GM18505 (cell line): Measurements from ENCODE around the gene LY6G6F.

Experiments used
- ATAC-seq: cut with Tn5 transposase; IDR thresholded peaks from one replicate; pipeline ENCODE4 v1.9.1; 2021; ENCODE audit not compliant: unreplicated experiment
- POLR2A ChIP-seq: IDR thresholded peaks from 4 replicates; pipeline ENCODE4 v1.6.1; 2011; ENCODE audit warnings: borderline replicate concordance; ENCODE audit not compliant: insufficient read depth, insufficient read length; ENCODE audit errors: extremely low read depth

The LY6G6F gene

DNA sequence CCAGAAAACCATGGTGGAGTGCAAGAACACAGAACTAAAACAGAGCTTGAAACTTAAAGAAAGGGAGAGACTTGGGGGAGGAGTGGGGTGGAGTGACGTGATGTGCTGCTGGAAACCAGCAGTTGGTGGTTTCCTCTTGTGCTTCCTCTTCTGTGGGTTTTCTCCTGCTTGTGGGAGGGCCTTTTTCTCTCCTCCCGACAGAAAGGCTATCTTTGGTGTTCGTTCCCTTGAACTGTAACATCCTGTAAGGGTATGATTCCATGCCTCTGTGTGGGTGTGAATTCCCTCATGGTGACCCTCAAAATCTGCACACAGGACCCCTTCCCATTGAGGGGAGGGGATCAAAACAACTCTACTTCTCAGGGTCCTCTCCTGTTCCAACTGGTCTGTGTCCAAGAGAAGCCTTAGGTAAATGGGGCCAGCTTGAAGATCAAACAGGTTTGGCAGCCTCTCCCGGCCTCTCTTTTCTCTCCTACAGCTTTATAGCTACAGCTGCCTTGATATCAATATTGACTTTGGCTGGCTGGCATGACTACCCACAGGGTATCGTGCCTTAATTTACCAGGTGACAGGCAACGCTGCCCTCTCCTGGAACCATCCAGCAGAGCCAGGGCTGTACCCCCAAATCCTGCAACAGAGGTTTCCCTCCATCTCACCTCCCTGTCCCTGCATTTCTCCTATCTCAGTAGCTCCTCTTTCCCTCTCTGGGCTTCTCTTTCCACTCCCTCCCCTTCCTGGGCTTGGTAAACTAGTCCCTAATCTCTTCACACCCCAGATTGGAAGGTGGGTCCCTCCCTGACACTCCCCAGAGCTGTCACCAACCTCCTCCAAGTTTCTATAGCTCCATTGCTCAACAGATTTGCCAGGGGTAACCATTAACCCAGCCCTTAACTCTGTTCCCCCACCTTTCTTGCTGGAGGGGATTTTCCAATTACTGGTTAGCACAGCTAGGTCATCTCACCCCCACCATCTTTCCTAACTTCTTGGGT is 31.6 kb downstream of the LY6G6F start:
- ATAC-seq = peak; percentile 25
- peak; percentile 55 for TF ChIP-seq POLR2A

DNA sequence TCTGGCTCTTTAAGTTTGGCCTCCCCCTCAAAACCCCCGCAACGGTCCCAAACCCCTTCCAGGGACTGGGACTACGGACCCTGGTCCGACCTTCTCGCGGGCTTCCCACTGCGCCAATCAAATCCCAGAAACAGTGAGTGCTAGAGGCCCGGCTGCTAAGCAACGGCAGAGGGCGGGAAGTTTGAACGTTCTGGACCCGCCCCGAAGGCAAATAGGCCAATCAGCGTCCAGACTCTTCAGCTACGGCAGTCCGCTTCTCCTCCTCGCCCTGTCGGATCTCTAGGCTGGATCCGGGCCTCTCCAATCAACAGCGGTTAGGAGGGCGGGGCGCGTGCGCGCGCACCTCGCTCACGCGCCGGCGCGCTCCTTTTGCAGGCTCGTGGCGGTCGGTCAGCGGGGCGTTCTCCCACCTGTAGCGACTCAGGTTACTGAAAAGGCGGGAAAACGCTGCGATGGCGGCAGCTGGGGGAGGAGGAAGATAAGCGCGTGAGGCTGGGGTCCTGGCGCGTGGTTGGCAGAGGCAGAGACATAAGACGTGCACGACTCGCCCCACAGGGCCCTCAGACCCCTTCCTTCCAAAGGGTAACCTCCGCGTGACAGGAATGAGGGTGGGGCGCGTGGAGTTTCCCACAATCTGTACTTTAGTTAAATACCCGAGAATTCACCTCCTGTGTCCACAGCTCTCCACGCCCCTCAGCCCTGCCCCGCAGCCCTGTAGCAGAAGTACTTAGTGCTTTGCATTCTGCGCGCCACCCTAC is 33.2 kb downstream of the LY6G6F start, which contains the start of gene MSH5:
MSH5 (plus strand) TSS at position 367 of the 758 bp plus-strand sequence. CDS start 462 bp downstream, outside the sequence.
- peak; percentile 71 for ATAC-seq
- TF ChIP-seq POLR2A = peak; percentile 57

DNA sequence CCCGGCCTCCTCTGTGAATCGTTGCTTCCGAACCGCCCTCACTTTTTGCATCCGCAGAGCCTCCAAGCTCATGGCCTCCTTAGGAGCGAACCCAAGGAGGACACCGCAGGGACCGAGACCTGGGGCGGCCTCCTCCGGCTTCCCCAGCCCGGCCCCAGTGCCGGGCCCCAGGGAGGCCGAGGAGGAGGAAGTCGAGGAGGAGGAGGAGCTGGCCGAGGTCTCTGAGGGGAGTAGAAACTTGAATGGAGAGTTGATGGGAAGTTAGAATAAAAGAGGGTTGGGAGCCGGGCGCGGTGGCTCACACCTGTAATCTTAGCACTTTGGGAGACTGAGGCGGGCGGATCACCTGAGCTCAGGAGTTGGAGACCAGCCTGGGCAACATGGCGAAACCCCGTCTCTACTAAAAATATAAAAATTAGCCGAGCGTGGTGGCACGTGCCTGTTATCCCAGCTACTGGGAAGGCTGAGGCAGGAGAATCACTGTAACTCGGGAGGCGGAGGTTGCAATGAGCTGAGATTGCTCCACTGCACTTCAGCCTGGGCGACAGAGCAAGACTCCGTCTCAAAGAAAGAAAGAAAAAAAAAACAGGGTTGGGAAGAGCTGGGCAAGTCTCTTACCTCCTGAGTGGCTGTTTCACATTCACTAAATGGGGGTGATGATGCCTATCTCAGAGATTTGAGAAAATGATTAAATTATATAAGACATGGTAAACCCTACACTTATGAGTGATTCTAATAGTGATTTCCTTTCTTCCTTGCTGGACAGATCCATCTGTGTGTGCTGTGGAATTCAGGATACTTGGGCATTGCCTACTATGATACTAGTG is 33.9 kb downstream of the LY6G6F start:
- no peak for TF ChIP-seq POLR2A
- peak; percentile 5 for ATAC-seq

DNA sequence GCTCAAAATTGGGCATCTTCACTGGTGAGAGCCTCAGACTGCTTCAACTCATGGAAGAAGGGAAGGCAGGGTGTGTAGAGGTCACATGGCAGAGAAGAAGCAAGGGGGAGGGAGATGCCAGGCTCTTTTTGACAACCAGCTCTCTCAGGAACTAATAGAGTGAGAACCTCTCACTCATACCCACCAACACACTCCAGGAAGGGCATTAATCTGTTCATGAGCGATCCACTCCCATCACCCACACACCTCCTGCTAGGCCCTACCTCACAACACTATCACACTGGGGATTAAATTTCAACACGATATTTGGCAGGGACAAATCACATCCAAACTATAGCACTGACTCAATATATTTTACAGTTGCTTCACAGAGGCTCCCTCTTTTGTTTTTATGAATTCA is 35.1 kb downstream of the LY6G6F start:
- TF ChIP-seq POLR2A = no peak
- ATAC-seq = no peak

DNA sequence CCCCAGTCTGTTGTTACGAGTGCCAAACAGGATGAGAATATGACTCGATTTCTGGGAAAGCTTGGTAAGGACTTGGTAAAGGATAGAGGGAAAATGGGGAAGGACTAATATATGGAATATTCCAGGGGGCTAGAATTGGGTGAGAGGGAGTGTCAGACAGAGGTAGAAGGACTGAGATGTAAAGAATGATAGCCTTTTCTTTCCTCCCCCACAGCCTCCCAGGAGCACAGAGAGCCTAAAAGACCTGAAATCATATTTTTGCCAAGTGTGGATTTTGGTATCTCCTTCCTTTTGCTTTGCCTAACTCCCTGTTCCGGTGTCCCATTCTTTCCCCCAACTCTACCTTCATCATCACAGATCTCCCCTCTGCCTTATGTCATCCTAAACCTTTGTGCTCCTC is 36.2 kb downstream of the LY6G6F start:
- TF ChIP-seq POLR2A = no peak
- ATAC-seq = no peak

DNA sequence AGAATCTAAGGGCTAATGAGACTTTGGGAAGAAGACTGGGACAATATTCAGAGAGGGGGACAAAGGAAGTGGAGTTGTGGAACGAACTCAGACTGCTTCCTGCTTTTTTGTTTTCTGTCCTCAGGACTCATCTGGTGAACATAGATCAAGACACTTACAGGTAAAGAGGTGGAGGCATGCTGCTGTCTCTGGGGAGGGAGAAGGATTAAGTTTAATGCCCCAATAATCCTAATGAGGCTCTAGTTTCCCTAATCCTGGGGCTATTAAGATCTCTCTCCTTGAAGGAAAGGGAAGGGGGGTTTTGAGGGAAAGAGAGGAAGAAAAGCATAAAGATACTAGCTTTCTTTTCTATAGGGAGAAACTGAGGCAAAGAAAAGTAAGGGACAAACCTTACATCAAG is 37.8 kb downstream of the LY6G6F start:
- ATAC-seq = no peak
- TF ChIP-seq POLR2A = no peak

DNA sequence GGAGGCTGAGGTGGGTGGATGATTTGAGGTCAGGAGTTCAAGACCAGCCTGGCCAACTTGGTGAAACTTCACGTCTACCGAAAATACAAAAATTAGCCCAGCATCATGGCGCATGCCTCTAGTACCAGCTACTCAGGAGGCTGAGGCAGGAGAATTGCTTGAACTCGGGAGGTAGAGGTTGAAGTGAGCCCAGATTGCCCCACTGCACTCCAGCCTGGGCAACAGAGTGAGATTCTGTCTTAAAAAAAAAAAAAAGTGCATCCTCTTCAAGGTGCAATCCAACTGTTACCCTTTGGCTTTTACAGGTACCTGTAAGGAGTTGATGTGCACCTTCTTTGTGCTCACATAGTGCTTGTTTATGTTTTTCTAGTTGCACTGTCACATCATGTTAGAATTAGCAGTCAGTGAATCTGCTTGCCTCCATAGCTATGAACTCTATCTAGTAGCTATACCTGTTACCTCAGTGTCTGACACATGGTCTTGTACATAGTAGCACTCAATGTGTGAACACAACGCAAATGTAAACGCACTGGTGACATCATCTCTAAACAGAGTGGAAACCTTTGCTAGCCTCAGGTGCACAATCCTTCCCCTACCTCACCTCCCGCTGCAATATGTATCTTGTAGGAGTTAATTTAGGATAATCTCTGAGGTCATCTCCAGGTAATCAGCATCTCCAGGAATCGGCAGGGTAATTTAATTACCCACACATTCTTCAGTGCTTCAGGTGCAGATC is 42.8 kb downstream of the LY6G6F start:
- TF ChIP-seq POLR2A = no peak
- ATAC-seq = no peak

DNA sequence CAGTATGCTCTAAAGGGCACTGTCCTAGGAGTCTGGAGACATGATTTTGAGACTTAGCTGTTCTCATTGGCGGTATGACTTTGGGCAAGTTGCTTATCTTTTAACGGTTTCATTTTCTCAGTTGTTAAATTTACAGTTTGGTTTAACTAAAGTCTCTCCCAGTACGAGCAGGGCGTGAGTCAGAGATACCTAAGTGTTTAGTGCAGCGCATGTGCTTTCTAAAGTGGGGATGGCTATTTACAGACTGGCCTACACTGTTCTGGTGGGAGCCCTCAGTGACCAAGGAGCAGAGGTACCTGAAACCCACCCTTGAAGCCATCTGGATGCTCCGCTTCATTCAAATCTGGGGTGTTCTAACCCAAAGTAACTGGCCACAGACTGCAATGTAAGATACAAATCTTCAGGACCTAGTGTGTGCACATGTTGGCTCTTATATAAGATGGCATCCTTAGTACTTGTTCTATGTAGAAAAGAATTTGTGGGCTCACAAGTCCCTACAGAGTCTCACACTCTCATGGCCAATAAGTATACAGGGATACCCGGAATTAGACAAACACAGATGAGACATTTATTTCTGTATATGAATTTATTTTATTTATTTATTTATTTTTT is 43.9 kb downstream of the LY6G6F start:
- no peak for ATAC-seq
- no peak for TF ChIP-seq POLR2A

DNA sequence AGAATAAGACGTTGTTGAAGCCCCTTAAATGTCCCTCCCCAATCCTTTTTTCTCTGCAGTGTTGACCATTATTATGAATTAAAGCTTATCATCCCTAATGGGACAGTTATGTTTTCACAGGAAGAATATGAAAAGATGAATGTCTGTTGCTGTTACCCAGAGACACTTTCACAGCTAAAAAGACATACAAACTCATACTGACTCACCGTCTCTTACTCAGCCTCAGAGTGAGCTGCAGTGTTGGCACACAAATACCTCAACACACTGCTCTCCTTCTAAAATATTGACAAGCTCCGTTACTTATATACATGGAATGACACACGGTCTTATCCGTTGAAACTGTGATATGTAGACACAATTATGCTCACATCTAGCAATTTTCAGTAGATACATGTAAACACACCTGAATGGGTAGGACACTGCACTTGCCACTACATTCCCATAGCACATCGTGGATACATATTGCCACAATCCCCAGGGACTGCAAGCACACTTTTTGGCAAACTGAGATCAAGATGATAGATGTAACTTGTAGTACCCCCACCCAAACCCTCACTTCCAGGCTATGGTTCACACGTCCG is 46.2 kb downstream of the LY6G6F start:
- no peak for ATAC-seq
- no peak for TF ChIP-seq POLR2A

DNA sequence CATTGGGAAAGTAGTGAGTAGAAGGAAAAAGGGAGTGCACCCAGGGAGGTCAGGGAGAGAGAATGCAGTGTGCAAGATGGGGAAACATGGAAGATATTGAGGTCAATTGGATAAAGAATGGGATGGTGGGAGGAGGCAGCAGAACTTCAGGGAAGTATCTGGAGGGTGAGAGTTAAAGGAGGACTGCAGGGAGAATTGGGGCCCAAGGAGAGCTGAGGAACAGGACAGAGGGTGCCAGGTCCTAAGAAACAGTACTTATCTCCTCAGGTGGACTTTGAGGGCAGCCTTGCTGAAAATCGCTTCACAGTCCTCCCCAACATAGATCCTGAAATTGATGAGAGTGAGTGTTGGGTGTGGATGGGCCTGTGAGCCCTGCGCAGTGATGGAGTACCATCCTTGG is 51.6 kb downstream of the LY6G6F start:
- no peak for TF ChIP-seq POLR2A
- ATAC-seq = no peak
